Measurements from ENCODE around the gene MS4A3.
"Not testable (repeated sequence)": the region's sequence is repeated elsewhere in the genome, so short reads cannot be mapped to it uniquely, and the experiment has no call there.

Gene MS4A3

GRCh38 chr11:60056349-60056969 is at the start of gene MS4A3:
Gene MS4A3 (plus strand): TSS chr11:60056665. CDS start chr11:60061161, 4,496 bp downstream.
- DNase-seq = no peak

- no peak for DNase-seq
Observed at GRCh38 chr11:60016881-60017280, 39.6 kb upstream of the MS4A3 start, which contains the start of gene OOSP4B. Gene OOSP4B (plus strand): TSS chr11:60017181.

- no peak for DNase-seq
Observed at GRCh38 chr11:60018058-60018457, 38.4 kb upstream of the MS4A3 start.

GRCh38 chr11:60020376-60020775 is 36.1 kb upstream of the MS4A3 start:
- DNase-seq = not testable (repeated sequence)

DNA sequence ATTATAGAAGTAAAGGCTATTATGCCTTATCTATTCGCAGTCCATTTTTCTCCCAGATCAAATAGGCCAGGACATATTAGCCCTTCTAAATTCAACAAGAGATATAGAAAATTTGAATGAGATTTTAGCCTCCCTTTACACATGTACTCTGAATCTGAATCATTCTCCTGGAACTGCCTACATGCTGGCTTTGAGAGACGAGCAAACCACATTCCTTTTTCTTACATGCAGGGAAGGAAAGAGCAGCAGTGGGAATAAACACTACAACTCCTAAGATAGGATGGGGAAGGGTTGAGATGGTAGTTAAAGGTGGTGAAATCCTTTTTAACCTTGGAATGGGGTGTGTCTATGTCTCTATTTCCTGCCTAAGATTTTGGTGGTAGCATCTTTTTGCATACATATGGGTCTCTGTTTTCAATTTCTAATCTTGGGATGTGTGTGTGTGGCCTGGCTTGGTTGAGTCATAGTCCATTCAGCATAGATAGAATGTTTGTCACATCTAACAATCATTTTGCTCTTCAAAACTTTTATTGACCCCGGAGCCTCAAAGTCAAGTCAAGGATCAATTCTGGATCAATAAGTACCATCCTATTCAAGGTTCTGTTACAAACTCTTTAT is 27.3 kb upstream of the MS4A3 start:
- no peak for DNase-seq

- DNase-seq = no peak
Observed at GRCh38 chr11:60040109-60040508, 16.4 kb upstream of the MS4A3 start, which contains the start of gene OOSP2. Gene OOSP2 (plus strand): TSS chr11:60040409. CDS start chr11:60040460, 51 bp downstream.

- DNase-seq = not testable (repeated sequence)
Observed at GRCh38 chr11:60050422-60050821, 6.0 kb upstream of the MS4A3 start.

DNA sequence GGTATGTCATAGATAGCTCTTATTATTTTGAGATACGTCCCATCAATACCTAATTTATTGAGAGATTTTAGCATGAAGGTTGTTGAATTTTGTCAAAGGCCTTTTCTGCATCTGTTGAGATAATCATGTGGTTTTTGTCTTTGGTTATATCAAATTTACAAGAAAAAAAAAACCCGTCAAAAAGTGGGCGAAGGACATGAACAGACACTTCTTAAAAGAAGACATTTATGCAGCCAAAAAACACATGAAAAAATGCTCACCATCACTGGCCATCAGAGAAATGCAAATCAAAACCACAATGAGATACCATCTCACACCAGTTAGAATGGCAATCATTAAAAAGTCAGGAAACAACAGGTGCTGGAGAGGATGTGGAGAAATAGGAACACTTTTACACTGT is 5.6 kb upstream of the MS4A3 start:
- not testable (repeated sequence) for DNase-seq

DNA sequence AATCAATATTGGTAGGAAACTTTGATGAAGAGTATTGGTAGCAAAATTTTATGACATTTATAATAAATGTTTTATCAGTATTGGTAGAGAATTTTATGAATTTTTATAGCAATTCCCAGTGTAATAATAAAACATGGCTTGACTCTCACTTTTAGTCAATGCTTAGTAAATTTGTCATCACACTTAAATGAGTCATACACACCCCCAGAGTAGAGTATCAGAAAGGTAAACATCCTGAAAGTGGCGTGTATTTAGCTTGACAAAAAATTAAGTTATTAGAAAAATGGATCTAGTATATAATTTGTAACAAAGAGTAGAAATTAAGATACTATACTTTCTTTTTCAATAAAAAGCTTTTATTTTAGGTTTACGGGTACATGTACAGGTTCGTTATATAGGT is 2.6 kb downstream of the MS4A3 start:
- no peak for DNase-seq

DNA sequence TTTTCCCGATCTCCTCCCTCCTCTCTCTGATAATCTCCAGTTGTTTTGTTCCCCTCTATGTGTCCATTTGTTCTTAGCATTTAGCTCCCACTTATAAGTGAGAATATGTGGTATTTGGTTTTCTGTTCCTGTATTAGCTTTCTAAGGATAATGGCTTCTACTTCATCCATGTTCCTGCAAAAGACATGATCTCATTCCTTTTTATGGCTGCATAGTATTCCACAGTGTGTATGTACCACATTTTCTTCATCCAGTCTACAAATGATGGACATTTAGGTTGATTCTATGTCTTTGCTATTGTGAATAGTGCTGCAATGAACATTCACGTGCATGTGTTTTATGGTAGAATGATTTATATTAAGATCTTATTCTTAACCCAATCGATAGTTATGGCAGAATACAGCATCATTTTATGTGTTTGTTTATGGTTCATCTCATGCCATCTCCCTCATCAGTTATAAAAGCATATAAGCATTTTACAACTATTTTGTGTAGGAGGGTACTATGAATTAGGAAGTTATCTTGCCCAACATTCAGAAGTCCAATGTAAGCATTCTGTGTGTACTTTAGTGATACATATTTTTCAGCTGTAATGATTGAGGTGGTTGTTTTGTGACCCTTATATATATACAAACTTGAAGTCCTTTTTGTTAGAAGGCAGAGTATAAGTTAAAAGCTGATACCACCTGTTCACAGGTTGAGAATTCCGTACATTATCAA is 3.2 kb downstream of the MS4A3 start:
- no peak for DNase-seq

DNA sequence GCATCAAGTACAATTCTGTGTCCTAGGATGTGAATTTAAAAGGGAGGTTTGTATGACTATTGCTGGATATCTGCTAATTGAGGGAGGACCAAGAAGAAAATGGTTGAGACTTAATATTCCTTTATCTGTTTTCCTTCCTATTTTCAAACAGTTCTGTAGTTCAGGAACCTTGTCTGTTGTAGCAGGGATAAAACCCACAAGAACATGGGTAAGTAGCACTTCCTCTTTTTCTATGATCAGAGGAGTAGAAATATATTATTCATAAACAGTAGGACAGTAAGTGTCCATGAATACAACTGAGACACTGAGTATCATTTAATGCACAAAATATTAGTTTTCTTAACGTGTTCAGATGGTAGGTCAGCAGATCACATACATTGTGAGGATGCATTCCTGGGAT is 7.6 kb downstream of the MS4A3 start:
- no peak for DNase-seq

GRCh38 chr11:60065801-60066200 is 9.3 kb downstream of the MS4A3 start:
- no peak for DNase-seq

DNA sequence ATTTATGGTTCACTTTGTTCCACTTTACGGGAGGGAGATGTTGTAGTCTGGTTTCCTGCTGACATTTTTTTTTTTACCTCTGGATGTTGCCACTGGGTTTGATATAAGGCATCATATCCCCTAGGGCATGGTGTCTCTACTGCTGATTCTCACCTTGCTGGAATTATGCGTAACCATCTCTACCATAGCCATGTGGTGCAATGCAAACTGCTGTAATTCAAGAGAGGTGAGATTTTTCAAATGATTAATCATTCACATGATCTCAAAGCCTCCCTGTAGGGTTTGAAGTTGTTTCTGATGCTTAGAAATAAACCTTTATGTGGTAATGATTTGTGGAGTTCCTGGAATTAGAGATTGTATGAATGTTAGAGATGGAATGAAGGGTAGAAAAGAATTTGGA is 13.0 kb downstream of the MS4A3 start:
- no peak for DNase-seq

GRCh38 chr11:60071644-60072043 is 15.2 kb downstream of the MS4A3 start:
- not testable (repeated sequence) for DNase-seq

GRCh38 chr11:60077216-60077817 is 20.9 kb downstream of the MS4A3 start:
- no peak for DNase-seq

DNA sequence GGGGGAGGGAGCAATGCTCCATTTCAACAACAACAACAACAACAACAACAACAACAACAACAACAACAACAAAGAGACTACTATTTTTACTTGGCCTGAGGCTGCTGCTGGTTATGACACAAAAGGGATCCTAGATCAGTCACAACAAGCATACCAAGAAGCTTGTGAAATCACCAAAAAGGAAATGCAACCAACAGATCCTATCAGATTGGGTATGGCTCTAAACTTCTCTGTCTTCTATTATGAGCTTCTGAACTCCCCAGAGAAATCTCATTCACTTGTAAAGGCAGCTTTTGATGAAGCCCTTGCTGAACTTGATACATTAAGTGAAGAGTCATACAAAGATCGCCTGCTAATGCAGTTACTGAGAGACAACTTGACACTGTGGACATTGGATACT is 21.5 kb downstream of the MS4A3 start:
- no peak for DNase-seq

GRCh38 chr11:60078745-60079144 is 22.3 kb downstream of the MS4A3 start:
- DNase-seq = no peak

DNA sequence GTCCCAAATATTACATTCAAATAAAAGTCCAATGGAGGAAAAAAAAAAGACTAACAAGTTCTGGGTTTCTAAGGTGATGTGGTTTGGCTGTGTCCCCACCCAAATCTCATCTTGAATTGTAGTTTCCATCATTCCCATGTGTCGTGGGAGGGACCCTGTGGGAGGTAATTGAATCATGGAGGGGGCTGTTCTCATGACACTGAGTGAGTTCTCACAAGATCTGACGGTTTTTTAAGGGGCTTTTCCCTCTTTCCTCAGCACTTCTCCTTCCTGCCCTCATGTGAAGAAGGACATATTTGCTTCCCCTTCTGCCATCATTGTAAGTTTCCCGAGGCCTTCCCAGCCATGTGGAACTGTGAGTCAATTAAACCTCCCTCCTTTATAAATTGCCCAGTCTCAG is 24.1 kb downstream of the MS4A3 start:
- no peak for DNase-seq

- no peak for DNase-seq
Observed at GRCh38 chr11:60084631-60085273, 28.3 kb downstream of the MS4A3 start.

GRCh38 chr11:60085909-60086308 is 29.4 kb downstream of the MS4A3 start:
- no peak for DNase-seq

DNA sequence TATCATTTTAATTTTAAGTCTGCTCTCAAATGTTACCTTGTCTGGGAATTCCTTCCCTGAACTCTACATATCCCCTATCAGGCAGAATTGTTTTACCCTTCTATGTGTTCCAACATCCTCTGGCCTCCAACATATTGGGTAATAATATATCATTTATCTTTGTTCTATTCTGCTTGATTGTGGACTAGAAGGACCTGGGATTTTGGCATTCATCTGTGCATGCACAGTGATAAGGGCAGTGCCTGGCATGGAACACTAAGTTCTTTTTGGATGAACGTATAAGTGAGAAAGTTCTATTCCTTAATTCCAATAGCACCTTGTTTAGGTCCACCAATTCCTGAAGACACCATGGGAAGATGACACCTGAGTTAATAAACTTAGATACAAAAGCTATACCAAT is 30.8 kb downstream of the MS4A3 start:
- DNase-seq = no peak

- DNase-seq = no peak
Observed at GRCh38 chr11:60088364-60088763, 31.9 kb downstream of the MS4A3 start, which contains the start of gene MS4A2. Gene MS4A2 (plus strand): TSS chr11:60088664. CDS start chr11:60088766, 102 bp downstream.
